HG03097 (cell line): ENCODE results near the gene TACC2.

Experiments
- ATAC-seq: cut with Tn5 transposase; IDR thresholded peaks from one replicate; pipeline ENCODE4 v1.9.1; 2021; ENCODE audit not compliant: unreplicated experiment, low FRiP score

TACC2 gene

DNA sequence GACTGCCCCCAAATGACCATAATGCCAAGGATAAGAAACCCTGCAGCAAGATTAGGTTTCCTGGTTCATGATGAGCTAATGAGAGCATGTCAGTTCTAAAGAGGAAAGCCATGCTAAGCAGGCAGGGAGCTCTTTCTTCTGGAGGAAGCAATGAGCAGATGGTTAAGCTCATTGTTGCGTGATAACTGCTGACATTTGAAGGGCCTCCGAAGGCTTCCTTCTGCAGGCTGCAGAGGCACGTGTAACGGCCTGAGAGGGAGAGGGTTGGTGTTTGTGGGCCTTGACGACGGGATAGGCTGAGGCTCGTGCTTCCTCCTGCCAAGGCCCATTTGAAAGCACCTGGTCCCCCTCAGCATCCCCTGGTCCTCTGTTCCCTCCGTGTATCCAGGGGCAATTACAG lies 218.6 kb downstream of the TACC2 start:
- no peak for ATAC-seq

GRCh38 chr10:122208571-122209430 lies 219.8 kb downstream of the TACC2 start:
- no peak for ATAC-seq

DNA sequence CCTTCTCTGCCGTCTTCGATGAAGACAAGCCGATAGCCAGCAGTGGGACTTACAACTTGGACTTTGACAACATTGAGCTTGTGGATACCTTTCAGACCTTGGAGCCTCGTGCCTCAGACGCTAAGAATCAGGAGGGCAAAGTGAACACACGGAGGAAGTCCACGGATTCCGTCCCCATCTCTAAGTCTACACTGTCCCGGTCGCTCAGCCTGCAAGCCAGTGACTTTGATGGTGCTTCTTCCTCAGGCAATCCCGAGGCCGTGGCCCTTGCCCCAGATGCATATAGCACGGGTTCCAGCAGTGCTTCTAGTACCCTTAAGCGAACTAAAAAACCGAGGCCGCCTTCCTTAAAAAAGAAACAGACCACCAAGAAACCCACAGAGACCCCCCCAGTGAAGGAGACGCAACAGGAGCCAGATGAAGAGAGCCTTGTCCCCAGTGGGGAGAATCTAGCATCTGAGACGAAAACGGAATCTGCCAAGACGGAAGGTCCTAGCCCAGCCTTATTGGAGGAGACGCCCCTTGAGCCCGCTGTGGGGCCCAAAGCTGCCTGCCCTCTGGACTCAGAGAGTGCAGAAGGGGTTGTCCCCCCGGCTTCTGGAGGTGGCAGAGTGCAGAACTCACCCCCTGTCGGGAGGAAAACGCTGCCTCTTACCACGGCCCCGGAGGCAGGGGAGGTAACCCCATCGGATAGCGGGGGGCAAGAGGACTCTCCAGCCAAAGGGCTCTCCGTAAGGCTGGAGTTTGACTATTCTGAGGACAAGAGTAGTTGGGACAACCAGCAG lies 221.7 kb downstream of the TACC2 start:
- ATAC-seq, result no peak

GRCh38 chr10:122213364-122213763 lies 224.4 kb downstream of the TACC2 start:
- no peak for ATAC-seq

DNA sequence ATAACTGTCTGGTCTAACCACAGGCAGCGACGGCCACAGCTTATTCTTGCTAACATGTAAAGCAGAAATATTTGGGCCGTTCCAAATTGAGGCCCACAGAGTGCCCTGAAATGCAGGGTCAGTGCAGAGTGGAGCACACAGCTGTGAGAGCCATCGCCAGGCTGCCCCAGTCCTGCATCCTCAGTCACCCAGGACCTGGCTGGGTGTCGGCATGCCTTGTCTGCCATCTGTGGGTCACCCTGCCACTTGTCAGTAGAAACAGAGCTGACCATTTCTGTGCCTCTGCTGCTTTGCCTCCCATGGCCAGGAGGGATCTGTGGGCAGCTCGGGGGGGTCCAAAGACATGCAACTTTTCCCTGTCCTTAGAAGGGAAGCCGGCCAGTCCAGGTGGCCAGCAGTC lies 224.8 kb downstream of the TACC2 start:
- ATAC-seq, result no peak

DNA sequence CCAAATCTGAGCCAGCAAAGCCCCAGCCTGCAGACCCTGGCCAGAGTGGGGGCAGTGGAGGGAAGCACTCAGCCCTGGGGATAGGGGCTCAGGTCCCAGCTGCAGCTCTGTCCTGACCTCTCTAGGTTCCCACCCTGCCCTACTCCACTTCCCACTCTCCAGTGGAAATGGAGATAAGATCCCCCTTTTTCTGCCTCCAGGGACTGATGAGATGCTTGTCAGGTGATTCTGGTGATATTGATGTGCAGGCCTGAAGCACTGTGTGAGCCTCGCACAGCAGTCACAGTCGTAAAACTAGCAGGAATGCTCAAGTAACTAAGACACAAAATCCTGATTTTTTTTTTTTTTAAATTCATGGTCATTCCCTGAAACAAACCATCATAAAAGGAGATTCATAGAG lies 227.1 kb downstream of the TACC2 start:
- ATAC-seq, result no peak

GRCh38 chr10:122219340-122219739 lies 230.4 kb downstream of the TACC2 start:
- no peak for ATAC-seq

GRCh38 chr10:122220736-122221135 lies 231.8 kb downstream of the TACC2 start:
- ATAC-seq, result no peak

- ATAC-seq, result no peak
Observed at GRCh38 chr10:122221958-122222357, 233.0 kb downstream of the TACC2 start.

GRCh38 chr10:122222638-122223037 lies 233.7 kb downstream of the TACC2 start:
- no peak for ATAC-seq

DNA sequence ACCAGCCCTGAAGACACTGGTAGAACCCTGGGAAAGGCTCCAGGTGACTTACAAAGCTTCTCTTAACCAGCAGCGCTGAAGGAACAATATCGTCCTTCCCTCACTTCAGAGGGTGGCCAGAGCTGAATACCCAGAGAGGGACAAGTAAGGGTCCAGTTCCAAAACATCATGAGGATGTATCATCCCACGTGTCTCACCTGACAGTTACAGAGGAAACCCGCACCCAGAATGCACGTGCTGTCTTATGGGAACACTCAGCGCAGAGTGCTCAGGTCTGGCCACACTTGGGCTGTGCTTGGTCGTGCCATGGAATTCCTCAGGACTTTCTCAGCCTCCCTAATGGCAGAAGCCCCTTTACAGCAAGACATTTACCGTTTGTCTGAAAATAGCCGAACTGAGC lies 235.2 kb downstream of the TACC2 start:
- ATAC-seq, result no peak

DNA sequence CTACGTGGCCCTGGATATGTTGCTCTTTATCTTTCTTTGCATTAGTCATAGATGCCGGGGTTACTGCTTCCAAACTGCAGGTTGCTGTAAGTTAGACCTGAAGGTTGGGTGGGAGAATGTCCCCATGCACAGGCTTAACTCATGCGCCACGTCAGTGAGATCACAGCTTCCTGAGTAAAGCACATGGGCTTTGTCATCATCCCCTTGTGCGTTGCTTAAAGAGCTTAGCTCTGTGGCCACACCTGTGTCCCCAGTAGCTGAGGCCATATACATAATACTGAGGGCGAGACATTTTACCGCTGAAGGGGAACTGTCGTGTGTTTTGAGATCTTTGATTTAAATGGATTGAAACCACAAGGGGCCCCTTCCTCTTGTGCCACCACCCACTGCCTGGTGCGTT lies 236.4 kb downstream of the TACC2 start:
- ATAC-seq, result no peak

- no peak for ATAC-seq
Observed at GRCh38 chr10:122227754-122228153, 238.8 kb downstream of the TACC2 start.

- ATAC-seq, result no peak
Observed at GRCh38 chr10:122229666-122230065, 240.7 kb downstream of the TACC2 start.

- ATAC-seq, result no peak
Observed at GRCh38 chr10:122230222-122230621, 241.3 kb downstream of the TACC2 start.

- no peak for ATAC-seq
Observed at GRCh38 chr10:122232769-122233168, 243.8 kb downstream of the TACC2 start.

DNA sequence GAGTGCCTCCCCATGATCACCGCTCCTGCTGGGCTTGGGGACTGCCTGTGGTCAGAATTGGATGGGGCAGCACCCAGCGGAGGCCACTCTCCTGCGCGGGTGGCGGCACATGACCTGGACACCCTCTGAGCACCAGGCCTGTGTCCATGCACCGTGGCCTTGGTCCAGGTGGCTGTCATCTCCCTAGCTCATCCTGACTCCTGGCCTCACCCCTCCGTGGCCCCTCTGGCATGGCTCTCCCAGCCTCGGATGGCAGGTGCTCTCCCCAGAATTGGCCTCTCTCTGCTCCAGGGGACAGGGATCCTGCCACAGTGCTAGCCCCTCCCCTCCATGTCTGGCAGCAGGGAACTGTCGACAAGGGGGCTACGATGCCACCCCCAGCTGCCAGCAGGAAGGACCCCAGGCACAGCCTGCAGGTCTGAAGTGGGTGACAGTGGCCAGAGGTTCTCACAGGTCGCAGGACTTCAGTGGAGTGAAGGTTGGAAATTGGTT lies 244.9 kb downstream of the TACC2 start:
- no peak for ATAC-seq

DNA sequence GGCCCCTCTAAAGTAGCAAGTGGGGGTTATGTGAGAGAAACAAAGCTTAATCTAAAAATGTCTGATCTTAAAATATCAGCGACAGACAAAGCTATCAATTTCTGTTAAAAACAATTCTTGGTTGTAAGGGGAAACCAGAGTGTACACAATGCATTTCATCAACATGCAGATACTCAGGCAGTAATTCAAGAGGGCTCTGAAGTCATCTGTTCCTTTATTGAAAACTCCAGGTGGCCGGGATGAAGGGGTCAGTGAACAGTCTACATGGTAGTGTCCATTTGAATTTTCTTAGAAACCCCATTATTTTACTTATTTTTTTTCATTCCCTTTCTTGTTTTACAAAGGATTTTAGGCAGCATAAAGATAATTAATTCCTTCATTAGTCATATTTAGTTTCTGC lies 245.5 kb downstream of the TACC2 start:
- ATAC-seq, result no peak

DNA sequence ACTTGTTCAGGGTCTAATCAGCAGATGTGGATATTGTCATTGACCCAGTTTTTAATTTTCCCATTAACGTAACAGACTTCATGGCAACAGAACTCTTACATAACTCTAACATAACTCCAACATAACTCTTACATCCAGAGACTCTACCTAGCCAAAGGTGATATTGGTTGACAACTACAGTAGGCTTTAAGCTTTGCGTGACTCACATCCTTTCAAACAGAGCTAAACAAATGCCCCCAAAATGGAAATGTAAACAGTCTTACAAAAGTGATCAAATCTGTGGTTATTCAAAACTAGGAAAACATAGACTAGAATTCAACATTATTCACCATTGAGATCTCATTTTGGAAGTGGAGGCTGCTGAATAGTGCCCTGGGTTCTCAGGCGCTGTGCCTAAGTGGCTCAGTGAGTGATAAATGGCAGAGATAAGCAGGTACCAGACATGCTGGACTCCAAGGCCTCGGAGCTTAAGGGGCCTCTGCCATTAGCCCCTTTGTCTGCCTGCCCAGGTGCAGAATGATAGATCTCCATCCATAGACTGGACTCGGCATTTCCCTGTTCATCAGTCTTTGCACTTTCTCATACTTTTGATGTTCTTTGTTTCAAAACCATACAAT lies 247.8 kb downstream of the TACC2 start:
- no peak for ATAC-seq

GRCh38 chr10:122237331-122237990 lies 248.5 kb downstream of the TACC2 start:
- ATAC-seq, result no peak
